Gastrocnemius medialis (tissue), 4 donors: Measurements from ENCODE around the gene PFDN2. TPM values are rescaled to one million over a fixed set of nuclear protein-coding genes. Genes with fewer than 3 reads are reported as not detected.

Experiments
- ATAC-seq, 2 donors: fragments of 150-250 bp; one replicate each; pipeline ENCODE4 v1.9.1; 2016
- DNase-seq, 2 donors: peaks; one replicate each; pipeline ENCODE4 v3.0.0-alpha.2; 2019
- H3K27ac ChIP-seq, 4 donors: fragments of 200-600 bp; sonication (generic); 1 replicate in 1 of 4; 2 replicates in 3 of 4; pipeline ENCODE4 v1.5.1; 2016 to 2018; ENCODE audit warnings: mild to moderate bottlenecking in 2 of 4, moderate library complexity in 1 of 4
- H3K27me3 ChIP-seq, 3 donors: fragments of 200-600 bp; sonication (generic) in 2 of 3; 1 replicate in 1 of 3; 2 replicates in 2 of 3; pipeline versions ENCODE4 v1.5.1 to v1.6.0; 2016 to 2019; ENCODE audit warnings: mild to moderate bottlenecking in 1 of 3, moderate library complexity in 1 of 3
- H3K36me3 ChIP-seq, 2 donors: fragments of 200-600 bp; sonication (generic) in 1 of 2; one replicate each; pipeline ENCODE4 v1.5.1; 2017 to 2018
- H3K4me1 ChIP-seq, 2 donors: fragments of 200-600 bp; sonication (generic) in 1 of 2; one replicate each; pipeline ENCODE4 v1.5.1; 2016 to 2017; ENCODE audit warnings: mild to moderate bottlenecking in 2 of 2
- H3K4me3 ChIP-seq, 4 donors: fragments of 200-600 bp; sonication (generic) in 3 of 4; 1 replicate in 1 of 4; 2 replicates in 3 of 4; pipeline ENCODE4 v1.5.1; 2016 to 2019; ENCODE audit warnings: mild to moderate bottlenecking in 2 of 4
- H3K9me3 ChIP-seq, 3 donors: fragments of 200-600 bp; sonication (generic) in 2 of 3; 1 replicate in 1 of 3; 2 replicates in 2 of 3; pipeline ENCODE4 v1.5.1; 2016 to 2019
- CTCF ChIP-seq, 5 experiments: fragments of 450-650 bp in 3 of 5; fragments of 200-600 bp in 2 of 5; sonication (generic) in 2 of 5; IDR thresholded peaks in 4 of 5; conservative IDR thresholded peaks in 1 of 5; 1 replicate in 4 of 5; 2 replicates in 1 of 5; pipeline ENCODE4 v1.5.1; 2016 to 2019; ENCODE audit warnings: antibody characterized with exemption in 5 of 5, mild to moderate bottlenecking in 3 of 5, moderate library complexity in 3 of 5
- POLR2A ChIP-seq, 2 donors: fragments of 450-650 bp; IDR thresholded peaks; one replicate each; pipeline ENCODE4 v1.6.1; 2017; ENCODE audit warnings: antibody characterized with exemption in 2 of 2, mild to moderate bottlenecking in 2 of 2, moderate library complexity in 2 of 2
- in situ Hi-C, 4 donors: fragments of 200-750 bp; cut with MboI; loops; one replicate each; pipeline versions ENCODE4 v1.15.0 to v1.8.0; 2017; ENCODE audit warnings: low sequenced_read_pairs in 4 of 4
- intact Hi-C: fragments of 100-400 bp; cut with DNase I; formaldehyde crosslinking; loops from one replicate; pipeline ENCODE4 v1.15.1; 2023; ENCODE audit warnings: low total_unique reads
- total RNA-seq, 4 donors: library from RNA; depleted of rRNA; stranded (reverse); fragments of >200 nt; gene quantifications; one replicate each; pipeline versions ENCODE4 v1.1.0 to v1.2.3, GENCODE V29; 2016

Gene PFDN2
- total RNA-seq, 4 donors from 2014 or later = 62.4 to 106 (median 74.1) TPM

GRCh38 chr1:161130266-161130665 lies 12.4 kb upstream of the PFDN2 start:
- H3K27ac ChIP-seq = peak overlapping the region; percentile 94 to 98 (median 96)
- no peak overlapping the region for H3K4me3 ChIP-seq
- no peak for ATAC-seq

GRCh38 chr1:161128591-161129420 lies 11.0 kb upstream of the PFDN2 start:
- H3K4me3 ChIP-seq = no peak overlapping the region
- DNase-seq = no peak
- TF ChIP-seq POLR2A (IDR thresholded peaks at IDR 0.05) (no peak), CTCF (IDR thresholded peaks at IDR 0.05 in 4 of 5, conservative IDR thresholded peaks at IDR 0.05 in 1 of 5) (no peak)
- peaks cover 42 to 45% of the 10 kb centered on the region in 2 donors for H3K4me1 ChIP-seq
- H3K9me3 ChIP-seq = no peaks in the 10 kb centered on the region
- ATAC-seq = no peak
- in situ Hi-C loops = no loop called here
- H3K36me3 ChIP-seq = peaks cover 0 to 52% of the 10 kb centered on the region in 2 donors
- peak overlapping the region in 2 of 4 donors; percentile 4 to 31 for H3K27ac ChIP-seq
- intact Hi-C loops = no loop called here
- H3K27me3 ChIP-seq = no peaks in the 10 kb centered on the region

More at GRCh38 chr1:161130266-161130665, 12.4 kb upstream of the PFDN2 start:
- DNase-seq = no peak
- H3K36me3 ChIP-seq = peaks cover 0 to 43% of the 10 kb centered on the region in 2 donors
- H3K4me1 ChIP-seq = peaks cover 48 to 49% of the 10 kb centered on the region in 2 donors
- no peaks in the 10 kb centered on the region for H3K27me3 ChIP-seq
- intact Hi-C loops (loop anchor here (10.0 kb wide), 1 partner anchor 1095 kb away; the partner anchor contains the start of gene PIGM), in situ Hi-C loops (no loop called here)
- no peak for TF ChIP-seq POLR2A (IDR thresholded peaks at IDR 0.05)
- TF ChIP-seq CTCF (IDR thresholded peaks at IDR 0.05 in 4 of 5, conservative IDR thresholded peaks at IDR 0.05 in 1 of 5) = no peak
- H3K9me3 ChIP-seq = no peaks in the 10 kb centered on the region

- no peak for TF ChIP-seq CTCF (IDR thresholded peaks at IDR 0.05 in 4 of 5, conservative IDR thresholded peaks at IDR 0.05 in 1 of 5)
- TF ChIP-seq POLR2A (IDR thresholded peaks at IDR 0.05) = no peak
- in situ Hi-C loops (no loop called here), intact Hi-C loops (no loop called here)
- Histone ChIP-seq H3K27ac (peak overlapping the region in 1 of 4 donors; percentile 14), H3K27me3 (no peaks in the 10 kb centered on the region), H3K36me3 (peaks cover 0 to 63% of the 10 kb centered on the region in 2 donors), H3K4me3 (no peak overlapping the region), H3K4me1 (peaks cover 35 to 40% of the 10 kb centered on the region in 2 donors), H3K9me3 (no peaks in the 10 kb centered on the region)
- DNase-seq (no peak), ATAC-seq (no peak)
Measured at GRCh38 chr1:161127649-161128048, 9.8 kb upstream of the PFDN2 start.

GRCh38 chr1:161122967-161123366 lies 5.1 kb upstream of the PFDN2 start:
- no peak overlapping the region for H3K27ac ChIP-seq
- TF ChIP-seq POLR2A (IDR thresholded peaks at IDR 0.05) (no peak), CTCF (IDR thresholded peaks at IDR 0.05 in 4 of 5, conservative IDR thresholded peaks at IDR 0.05 in 1 of 5) (no peak)
- no peaks in the 10 kb centered on the region for H3K9me3 ChIP-seq
- DNase-seq = no peak
- H3K36me3 ChIP-seq = peaks cover 0 to 72% of the 10 kb centered on the region in 2 donors
- ATAC-seq = no peak
- in situ Hi-C loops = no loop called here
- H3K27me3 ChIP-seq = no peaks in the 10 kb centered on the region
- intact Hi-C loops = no loop called here
- H3K4me1 ChIP-seq = peaks cover 21 to 28% of the 10 kb centered on the region in 2 donors
- H3K4me3 ChIP-seq = no peak overlapping the region
